ENCODE results near the gene DAP.
"Not testable (repeated sequence)": the region's sequence is repeated elsewhere in the genome, so short reads cannot be mapped to it uniquely, and the experiment has no call there.

Gene DAP

DNA sequence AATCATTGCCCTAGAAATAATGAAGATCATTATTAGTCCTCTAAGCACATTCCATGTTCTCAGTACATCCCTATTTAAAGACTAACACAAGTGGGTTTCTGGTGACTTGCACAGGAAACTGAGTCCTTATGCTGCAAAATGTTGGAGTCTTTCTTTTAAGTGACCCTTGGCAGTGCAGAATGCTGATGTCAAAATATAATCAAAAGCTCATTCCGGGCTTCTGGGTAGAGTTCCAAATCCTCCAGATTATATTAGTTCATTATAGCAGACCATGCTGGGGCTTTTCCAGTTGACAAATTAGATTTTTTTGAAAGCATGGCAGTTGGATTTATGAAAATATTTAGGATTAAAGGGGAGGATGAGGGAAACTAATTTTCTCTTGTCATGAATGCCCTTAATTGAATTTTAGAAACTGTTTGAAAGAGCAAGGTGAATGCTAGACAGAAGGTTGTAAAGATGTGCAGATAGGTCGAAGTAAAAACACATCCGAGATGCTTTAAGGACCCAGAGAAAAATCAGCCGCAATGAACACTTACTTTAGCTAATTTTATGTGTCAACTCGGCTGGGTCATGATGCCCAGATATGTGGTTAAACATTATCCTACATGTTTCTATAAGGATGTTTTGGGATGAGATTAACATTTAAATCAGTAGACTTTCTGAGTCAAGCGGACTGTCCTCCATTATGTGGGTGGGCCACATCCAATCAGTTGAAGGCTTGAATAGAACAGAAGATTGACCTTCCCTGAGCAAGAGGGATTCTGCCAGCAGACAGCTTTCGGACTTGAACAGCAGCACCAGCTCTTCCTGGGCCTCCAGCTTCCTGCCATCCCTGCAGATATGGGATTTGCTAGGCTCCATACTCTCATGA lies 88.7 kb downstream of the DAP start:
- DNase-seq (ENCODE audit: low read depth in 2 of 2): no peak

DNA sequence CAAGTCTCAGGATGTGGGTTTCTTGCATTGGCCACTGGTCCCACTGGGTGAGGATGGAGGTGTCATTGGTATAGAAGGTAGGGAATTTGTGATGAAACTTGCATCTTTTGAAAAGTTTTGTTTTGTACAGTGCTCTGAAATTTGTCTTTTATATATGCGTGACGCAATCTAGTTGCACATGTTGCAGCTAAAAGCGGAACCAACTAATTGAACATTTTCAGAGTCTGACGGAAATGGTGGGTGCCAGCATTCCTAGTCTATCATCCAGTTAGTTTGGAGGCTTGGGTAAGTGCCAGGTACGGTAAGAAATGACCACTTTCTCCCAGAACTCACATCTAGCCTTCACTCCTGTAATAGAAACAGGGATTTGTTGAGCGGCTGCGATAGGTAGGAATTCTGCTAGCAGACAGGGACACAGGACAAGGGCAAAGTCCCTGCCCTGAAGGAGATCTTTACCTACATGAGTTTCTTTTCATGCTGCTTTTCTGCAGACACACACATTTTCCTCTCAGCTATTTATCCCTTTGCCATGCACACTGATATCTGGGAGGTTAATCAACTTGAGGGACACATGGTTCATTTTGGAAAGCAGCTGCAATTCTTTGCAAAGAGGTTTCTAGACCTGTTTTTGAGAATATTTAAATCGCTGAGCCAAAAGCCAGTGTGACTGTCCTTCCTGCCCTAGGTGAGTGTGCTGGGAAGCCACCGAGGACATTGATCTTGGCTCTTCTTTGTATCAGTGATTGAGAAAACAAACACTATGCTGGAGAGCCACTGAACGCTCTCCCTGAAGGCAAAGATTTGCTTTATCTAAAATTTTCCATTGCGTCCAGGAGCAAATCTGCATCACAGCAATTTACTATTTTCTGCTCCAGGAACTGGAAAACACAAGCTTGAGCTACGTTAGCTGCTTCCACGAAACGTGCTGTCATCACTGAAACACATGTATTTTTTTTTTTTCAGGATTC lies 89.7 kb downstream of the DAP start:
- DNase-seq (ENCODE audit: low read depth in 2 of 2): no peak

GRCh38 chr5:10669983-10670382 lies 91.1 kb downstream of the DAP start:
- DNase-seq (ENCODE audit: low read depth in 2 of 2): no peak

- DNase-seq (ENCODE audit: low read depth in 2 of 2): no peak
Observed at GRCh38 chr5:10668697-10669096, 92.3 kb downstream of the DAP start.

DNA sequence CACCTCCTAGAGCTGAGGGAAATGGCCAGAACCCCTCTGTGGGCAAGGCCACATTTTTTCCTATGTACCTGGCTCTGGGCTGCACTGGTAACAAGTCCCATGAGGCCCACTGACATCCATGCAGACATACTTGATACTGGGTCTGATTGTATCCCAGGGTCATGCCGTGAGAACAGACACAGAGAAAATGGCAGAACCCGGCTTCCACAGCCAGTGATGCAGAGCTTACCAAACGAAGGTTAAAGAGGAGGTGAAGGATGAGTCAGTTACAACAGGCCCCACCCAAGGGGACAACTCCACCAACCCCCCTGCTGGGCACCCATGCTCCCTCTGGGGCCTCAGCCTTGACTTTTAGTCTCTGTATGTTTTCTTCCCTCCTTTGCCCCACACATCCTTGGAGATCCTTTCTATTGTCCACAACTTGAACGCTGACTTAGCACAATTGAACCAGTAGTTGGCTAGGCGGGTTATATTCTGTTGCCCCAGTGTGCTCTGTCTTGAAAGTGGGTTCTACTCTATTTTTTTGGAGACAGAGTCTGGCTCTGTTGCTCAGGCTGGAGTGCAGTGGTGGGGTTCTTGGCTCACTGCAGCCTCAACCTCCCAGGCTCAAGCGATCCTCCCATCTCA lies 93.5 kb downstream of the DAP start:
- no peak for DNase-seq (ENCODE audit: low read depth in 2 of 2)

DNA sequence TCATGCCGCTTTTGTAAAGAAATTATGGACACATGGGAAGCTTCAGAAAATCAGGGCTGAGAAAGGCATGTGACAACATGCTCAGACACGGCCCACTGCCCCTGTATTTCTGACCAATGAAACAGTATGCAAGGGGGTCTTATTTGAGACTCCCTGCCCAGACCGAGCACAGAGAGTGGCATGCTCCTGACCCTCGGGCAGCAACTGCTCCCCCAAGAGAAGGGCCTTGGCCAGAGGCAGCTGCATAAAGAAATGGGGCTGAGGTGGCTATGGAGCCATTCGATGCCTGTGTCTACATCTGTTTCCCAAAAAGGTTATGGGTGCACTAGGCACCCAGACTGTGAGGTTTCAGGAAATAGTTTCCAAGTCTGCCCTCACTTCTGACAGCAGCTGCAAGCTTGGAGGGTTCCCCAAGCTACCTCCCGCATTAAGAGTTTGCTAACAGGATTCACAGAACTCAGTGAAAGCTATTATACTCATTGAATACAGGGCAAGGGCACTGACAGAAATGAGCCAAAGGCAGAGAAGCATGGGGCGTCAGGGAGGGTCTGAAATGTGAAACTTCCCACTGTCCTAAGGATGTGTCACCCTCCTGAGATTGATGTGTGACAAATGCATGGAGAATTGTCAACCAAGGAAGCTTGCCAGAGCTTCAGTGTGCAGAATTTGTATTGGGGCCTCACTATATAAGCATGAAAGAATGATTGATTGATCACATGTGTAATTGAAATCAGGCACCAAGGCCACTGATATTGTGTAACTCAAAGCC lies 94.3 kb downstream of the DAP start:
- DNase-seq (ENCODE audit: low read depth in 2 of 2): no peak

DNA sequence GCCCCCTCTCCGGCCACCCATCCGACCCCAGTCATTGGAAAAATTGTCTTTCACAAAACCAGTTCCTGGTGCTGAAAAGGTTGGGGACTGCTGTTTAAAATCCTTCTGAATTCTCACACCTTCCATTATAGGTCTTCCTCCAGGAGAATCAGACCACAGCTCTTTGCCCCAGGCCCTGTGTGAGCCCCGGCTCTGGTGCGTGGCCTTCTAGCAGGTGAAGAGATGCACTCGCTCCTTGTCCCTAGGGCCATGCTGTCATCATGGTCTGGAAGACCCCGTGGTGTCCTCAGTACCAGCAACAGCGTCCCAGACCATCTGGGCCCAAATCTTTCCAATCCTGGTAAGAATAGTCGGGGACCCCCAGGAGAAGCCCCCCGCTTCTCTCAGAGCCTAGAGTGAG lies 95.2 kb downstream of the DAP start:
- no peak for DNase-seq (ENCODE audit: low read depth in 2 of 2)

DNA sequence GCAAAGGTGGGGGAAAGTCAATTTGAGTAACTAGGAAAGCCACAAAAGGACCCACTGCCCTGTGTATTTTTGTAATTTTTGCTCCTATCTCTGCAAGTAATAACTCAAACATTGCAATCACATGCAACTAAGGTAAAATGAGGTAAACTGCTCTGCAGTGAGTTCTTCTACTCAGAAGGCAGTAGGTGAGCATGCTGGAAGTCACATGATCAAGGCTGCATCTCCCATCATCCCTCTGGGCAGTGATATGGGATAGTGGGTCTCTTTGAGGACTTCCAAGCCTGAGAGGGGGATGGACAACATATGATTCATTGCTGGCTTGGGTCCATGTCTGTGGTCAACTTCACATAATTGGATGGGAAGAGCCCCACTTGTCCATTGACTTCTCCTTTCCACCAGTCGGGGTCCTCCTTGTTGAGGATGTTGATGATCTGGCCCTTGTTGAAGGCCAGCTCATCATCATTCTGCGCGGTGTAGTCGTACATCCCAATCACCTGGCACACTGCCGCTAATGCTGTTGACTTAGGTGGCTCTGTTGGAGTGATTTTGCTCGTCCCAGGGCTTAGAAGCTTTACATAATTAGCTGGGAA lies 96.8 kb downstream of the DAP start:
- DNase-seq (ENCODE audit: low read depth in 2 of 2): not testable (repeated sequence)

DNA sequence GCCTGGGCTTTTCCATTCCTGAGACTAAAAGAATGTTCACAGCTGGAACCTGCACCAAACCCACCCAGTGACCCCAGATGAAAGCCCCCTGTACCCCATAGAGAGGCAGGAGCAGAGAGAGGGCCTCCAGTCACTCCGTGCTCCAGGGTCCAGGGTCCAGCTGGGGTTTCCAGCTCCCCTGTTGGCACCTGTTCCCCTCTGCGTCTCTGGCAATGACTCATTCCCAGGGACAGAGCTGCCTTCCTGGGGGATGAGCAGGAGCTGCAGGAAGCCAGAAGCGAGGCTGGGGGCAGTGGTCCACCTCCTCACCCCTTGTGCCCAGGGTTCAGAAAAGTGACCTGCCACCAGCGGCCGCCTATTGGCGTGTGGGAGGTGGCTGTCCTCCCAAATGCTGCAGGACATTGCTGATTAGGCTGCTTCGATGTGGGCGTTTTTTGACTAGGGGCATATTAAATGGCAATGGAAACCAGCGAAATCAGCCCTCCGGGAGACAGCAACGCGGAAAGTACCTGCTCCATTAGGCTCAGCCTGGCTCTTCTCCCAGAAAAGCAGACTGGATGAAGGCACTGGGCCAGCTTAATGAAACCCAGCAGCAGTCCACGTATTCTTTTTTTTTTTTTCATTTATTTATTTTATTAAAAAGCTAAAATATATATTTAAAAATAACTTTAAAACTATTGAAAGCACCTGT lies 97.4 kb downstream of the DAP start:
- no peak for DNase-seq (ENCODE audit: low read depth in 2 of 2)

DNA sequence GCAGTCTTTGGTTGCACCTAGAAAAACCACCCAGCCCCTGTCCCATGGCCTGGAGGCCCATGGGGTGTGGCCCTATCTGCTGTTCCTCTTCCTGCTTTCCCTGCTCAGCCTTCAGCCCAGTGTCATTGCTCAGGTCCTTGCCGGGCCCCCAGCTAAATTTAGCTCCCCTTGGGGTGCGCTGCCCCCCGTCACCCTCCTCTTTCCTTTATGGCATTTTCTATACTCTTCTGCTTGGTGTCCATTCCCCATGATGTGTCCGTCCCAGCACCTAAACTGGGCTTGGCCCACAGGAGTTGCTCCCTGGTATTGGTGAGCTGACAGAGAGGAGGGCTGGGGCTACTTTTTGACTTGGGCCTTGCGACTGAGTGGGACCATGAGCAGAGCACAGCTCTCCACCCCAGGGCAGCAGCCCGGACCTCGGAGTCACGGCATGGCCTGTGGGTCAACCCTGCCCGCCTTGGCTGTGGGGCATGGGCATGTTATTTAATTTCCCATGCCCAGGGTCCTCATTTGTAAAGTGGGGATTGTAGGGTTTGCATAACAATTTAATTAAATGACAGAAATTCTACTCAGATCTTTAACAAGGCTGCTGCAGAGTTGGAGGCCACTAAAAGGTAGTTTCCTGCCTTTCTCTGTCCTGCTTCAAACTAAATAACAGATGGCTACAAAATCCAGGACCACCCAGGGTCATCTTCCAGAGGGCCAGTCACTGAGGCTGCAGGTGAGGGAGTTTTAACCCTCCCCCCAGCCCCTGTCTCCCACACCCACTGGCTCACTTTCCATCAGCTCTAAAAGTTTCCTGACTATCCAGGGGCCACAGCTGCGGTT lies 98.2 kb downstream of the DAP start:
- no peak for DNase-seq (ENCODE audit: low read depth in 2 of 2)

- DNase-seq (ENCODE audit: low read depth in 2 of 2): no peak
Observed at GRCh38 chr5:10662083-10662482, 99.0 kb downstream of the DAP start.

DNA sequence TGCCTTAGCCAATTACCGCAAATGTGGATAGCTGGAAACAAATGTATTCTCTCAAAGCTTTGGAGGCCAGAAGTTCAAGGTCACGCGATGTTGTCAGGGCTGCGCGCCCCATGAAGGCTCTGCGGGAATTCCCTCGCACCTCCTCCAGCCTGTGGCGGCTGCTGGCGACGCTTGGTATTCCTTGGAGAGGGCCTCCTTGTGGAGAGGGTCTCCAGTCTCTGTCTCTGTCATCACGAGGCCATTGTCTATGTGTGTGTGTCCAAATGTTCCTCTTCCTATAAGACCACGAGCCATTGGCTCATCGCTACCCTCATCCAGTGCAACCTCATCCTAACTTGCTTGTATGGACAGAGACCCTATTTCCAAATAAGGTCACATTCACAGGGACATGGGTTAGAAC lies 99.6 kb downstream of the DAP start:
- no peak for DNase-seq (ENCODE audit: low read depth in 2 of 2)

GRCh38 chr5:10660720-10661387 lies 100.2 kb downstream of the DAP start:
- DNase-seq (ENCODE audit: low read depth in 2 of 2): no peak

GRCh38 chr5:10660135-10660534 lies 100.9 kb downstream of the DAP start:
- no peak for DNase-seq (ENCODE audit: low read depth in 2 of 2)

DNA sequence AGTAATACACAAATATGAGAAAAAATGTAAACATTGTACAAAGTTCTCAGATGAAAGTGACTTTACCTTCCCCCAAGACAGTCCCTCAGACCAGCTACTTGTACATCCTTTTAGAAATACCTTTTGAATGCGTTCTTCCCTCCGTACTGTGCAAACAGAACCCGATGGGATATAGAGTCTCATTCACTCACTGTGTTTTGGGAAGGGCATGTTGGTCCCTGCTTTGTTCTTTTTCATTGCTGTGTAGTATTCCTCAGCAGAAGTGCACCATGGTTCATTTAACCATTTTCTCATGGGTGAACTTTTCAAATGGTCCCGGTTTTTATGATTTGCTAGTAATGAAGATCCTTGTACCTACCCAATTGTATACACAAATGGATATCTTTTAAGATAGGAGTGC lies 102.8 kb downstream of the DAP start:
- DNase-seq (ENCODE audit: low read depth in 2 of 2): no peak

DNA sequence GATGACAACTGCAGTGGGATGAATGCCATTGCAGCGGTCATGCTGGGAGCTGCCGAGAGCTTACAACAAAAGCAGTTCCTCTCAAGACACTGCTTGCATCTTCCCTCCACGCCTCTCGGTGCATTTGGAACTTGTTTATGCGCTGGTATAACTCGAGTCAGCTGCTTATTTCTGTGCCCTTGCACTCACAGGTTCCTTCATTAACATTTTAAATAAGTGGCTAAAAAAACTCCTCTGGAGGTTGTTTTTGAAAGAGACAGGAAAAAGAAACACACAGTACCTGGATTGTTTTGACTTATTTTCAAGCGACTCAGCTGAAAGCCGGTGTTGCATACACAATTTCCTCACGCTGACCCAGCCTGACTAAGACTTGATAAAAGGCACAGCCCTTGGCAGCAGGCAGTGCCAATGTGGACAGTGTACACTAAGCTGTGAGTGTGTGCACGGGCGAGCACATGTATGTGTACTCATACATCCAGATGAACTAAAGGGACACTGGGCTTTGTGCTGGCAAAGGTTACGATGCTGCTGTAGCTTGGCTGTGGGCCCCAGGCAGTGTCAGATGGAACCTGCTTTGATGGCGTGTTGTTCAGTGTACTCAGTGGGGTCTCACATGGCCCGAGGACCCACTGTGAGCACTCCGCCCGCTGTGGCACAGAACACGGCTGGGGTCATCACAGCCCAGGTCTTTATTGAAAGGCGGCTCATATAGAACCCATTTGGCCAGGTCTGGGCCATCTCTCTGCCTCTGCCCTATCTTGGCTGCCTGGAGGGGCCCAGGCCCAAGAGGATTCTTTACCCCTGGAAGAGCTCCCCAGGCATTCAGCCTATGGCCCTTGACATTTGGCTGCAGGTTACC lies 104.8 kb downstream of the DAP start:
- DNase-seq (ENCODE audit: low read depth in 2 of 2): no peak

DNA sequence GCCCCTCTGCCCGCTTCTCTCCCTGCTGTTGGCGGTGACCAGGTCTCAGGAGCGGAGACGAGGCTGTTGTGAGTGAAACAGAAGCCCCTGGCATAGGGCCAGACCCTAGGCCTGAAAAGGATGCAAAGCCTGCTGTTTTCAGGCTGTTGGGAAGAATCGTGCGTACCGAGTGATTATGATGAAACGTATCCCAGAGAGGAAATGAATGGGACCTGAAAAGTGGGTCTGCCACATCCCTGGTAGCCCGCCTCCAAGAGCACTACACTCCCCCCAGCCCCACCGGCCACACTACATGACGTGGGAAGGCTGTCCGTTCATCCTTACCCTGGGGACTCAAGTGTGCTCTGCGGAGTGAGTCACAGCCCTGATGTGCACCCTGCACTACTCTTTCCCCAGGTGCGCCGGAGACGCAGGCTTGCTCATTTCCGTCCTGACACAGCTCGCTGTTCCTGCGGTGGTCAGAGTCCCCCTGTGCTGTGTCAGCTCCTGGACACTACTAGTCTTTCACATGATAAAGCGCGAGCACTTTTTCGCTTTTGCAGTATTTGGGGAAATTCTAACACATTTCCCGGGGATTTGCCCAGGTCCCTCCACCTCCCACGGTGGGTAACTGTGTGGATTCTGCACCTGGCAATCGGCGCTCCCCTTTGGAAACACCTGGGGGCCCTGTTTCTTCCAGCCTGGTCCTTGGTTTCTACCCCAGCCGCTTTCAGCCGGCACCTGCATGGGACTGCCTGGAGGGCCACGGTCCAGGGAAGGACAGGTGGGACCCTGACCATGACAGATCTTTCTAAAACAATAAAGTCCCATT lies 105.7 kb downstream of the DAP start:
- no peak for DNase-seq (ENCODE audit: low read depth in 2 of 2)

Data from stimulated activated CD8-positive, alpha-beta memory T cell treated with anti-CD3 and anti-CD28 coated beads, Interleukin-2, amount 100 ng/mL, for 48 hours (primary cell).